GM21619 (cell line): ENCODE results near the gene EBF4.
A peak's percentile ranks its signal among the peaks of the same experiment; 100 is the strongest.

Experiments
- ATAC-seq: cut with Tn5 transposase; IDR thresholded peaks from one replicate; pipeline ENCODE4 v1.9.1; 2021; ENCODE audit not compliant: unreplicated experiment

EBF4 gene

DNA sequence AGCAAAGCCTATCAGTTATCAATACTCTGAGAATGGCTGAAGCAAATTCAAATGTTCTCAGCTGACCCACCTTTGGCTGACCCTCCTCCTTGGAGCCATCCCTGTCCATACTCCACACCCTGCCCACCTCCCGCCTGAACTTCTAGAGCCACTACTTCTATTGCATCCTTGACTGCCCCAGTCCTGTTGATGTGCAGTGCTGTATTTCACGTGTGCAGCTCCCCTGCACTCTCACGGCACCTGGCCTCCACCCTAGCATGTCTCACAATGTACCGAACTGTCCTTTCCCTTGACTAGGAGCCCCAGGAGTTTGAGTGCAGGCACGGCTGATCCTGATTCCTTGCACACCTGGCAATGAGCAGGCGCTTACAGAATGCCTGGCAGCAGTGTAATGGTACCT lies 100.9 kb downstream of the EBF4 start:
- no peak for ATAC-seq

DNA sequence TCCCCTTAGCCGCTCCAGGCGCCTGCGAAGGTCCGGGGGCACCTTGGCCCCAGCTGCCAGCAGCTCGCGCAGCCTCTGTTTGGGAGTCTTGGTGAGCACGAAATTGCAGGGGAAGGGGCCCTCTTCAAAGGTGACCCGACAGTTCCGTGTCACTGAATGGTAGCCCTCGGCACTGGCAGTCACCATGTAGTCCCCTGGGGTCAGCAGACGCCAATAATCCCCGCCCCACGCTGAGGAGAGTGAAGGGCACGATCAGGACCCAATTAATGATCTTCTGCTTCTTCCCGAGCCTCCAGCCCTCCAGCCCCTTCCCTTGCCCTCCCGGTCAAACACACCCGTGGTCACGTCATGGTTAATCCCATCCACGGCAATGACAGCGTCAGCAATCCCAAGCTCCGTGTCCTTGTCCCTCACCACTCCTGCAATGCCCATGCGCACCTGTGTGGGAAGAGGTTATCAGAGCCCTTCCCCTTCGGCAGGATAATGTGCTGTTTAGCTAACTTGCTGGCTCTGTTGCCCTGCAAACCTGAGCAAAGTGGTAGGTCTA lies 101.7 kb downstream of the EBF4 start:
- ATAC-seq, result no peak

GRCh38 chr20:2794866-2795447 lies 102.4 kb downstream of the EBF4 start:
- no peak for ATAC-seq

- no peak for ATAC-seq
These were observed 102.9 kb downstream of the EBF4 start for GRCh38 chr20:2795451-2795850.

GRCh38 chr20:2796011-2796660 lies 103.6 kb downstream of the EBF4 start:
- no peak for ATAC-seq

- ATAC-seq, result no peak
These were observed 104.8 kb downstream of the EBF4 start for GRCh38 chr20:2797136-2797983.

- ATAC-seq, result no peak
These were observed 105.7 kb downstream of the EBF4 start for GRCh38 chr20:2798095-2798805.

GRCh38 chr20:2798814-2799213 lies 106.2 kb downstream of the EBF4 start:
- ATAC-seq, result no peak

DNA sequence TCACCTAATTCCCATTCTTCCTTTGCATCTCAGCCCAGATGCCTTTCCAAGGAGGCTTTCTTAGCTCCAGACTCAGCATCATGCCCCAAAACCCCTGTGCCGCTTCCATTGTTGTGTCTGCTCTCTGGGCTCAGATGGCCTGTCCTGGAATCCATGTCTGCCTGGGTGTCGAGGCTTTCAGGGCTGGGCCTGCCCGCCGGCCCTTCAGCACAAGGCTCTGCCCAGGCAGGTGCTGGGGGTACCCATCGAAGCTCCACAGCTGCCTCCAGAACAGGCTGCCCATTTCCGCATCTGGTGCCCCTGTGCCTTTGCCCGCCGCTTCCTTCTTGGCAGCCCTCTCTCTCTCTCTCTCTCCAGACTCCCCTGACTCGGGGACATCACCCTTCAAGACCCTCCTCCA lies 106.7 kb downstream of the EBF4 start:
- ATAC-seq, result no peak

- ATAC-seq, result no peak
These were observed 107.3 kb downstream of the EBF4 start for GRCh38 chr20:2799688-2800520.

DNA sequence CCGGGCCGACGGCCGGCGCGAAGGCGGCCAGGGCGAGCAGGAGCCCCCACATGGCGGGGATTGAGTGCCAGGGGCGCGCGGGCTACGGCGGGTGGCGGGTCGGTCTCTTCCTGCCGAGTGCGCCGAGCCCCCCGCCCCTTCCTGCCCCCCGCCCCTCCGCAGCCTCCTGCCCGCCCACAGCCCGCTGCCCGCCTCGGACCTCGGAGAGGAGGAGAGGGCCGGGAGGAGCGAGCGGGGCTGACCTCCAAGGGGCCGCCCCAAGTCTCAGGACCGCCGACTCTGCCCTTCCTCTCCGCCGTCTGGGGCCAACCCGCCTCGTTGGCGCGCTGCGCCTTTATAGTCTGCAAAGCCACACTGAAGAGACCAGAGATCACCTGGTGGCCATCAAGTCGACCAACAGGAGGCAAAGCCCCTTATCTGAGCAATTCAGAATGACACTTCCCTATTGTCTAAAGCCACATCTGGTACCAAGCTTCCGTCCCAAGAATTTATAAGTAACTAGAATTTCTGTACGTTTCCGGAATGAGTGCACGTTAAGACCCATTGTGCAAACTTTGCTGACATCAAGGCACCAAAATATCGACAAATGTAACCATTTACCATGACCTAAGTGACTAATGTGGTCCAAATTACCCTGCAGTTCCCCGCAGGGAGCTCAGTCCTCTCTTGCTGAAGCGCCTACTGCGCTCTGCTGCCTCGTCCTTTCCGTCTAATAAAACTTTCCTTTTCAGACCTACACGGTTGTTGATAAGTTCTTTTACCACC lies 108.1 kb downstream of the EBF4 start, which contains the start of gene CPXM1:
Gene CPXM1, minus strand, starts transcription at position 107 of the 765 bp plus-strand sequence. Its CDS starts 55 bp downstream, at position 52.
- peak; percentile 54 for ATAC-seq

DNA sequence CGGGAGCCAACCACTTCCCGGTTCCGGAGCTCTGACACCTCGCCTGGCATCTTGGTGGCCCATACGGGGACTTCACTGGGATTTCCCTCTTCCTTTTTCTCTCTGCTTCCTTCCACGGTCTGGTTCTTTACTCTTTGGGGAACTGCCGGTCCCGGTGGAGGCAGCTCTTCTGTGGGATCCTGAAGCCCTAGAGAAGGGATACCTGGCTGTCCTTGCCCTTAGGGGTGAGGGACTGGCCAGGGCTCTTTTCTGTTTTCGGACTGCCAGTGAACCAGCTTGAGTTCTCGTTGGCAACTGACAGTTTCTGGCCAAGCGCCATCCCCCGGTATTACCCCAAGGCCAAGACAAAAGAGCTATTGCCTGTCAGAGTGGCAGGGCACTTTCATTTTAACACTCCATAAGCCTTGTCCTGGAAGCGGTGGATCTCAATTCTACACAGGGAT lies 108.7 kb downstream of the EBF4 start:
- no peak for ATAC-seq

DNA sequence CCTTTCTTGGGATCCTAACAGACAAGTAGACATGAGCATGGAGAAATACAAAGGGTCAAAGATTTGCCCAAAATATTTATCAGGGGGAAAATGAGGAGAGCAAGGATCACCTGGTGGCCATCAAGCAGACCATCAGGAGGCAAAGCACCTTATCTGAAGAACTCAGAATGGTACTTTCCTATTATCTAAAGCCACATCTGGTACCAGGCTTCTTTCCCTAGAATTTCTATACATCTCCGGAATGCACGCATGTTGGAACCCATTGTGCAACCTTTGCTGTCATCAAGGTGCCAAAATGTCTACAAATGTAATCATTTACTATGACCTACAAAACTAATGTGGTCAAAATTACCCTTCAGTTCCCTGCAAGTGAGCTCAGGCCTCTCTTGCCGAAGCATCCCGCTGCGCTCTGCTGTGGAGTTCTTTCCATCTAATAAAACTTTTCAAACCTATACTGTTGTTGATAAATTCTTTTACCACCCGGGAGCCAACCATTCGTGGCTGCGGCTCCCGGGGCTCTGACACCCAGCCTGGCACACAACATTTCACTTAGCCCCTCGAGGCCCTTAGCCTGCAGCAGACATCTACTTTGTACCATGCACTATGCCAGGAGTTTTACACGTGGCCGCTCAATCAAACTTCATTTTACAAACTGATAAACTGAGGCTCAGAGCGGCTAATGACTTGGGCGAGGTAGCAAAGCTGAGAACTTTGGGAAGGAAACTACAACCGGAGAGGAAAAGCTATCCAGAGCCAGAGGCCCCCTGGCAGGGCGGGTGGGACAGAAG lies 111.7 kb downstream of the EBF4 start:
- ATAC-seq, result no peak

- no peak for ATAC-seq
These were observed 112.5 kb downstream of the EBF4 start for GRCh38 chr20:2804852-2805688.

- ATAC-seq, result no peak
These were observed 113.2 kb downstream of the EBF4 start for GRCh38 chr20:2805689-2806350.

GRCh38 chr20:2806351-2806701 lies 113.7 kb downstream of the EBF4 start:
- no peak for ATAC-seq

DNA sequence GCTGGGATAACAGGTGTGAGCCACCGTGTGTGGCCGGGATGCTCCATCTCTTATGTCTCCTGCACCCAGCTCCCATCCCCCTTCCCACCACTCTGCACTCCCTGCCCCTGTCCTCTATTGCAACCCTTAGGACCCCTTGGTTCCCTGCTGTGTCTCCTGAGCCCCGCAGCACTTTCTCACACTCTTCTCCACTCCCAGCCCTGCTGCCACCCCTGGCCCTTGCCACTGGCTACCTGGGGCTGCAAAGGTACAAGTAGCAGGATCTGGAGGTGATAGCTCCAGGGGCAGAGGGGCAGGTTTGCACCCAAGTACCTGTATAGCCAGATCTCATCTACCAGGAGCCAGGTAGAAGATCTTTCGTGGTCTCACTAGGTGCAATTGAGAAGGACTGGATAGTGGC lies 114.4 kb downstream of the EBF4 start:
- ATAC-seq, result no peak
